BLaER1 treated with 17β-estradiol and CSF1 and Interleukin-3, amounts not matched to agents 10 nM and 100 nM (cell line): ENCODE data around the gene ZIC4.

Source experiments
- H3K27ac ChIP-seq, 11 experiments: shearing (Covaris generic); formaldehyde crosslinking; 2 replicates each; pipeline ENCODE4 v1.8.1; 2022
- H3K27me3 ChIP-seq, 11 experiments: shearing (Covaris generic); formaldehyde crosslinking; 2 replicates each; pipeline ENCODE4 v1.8.1; 2022
- H3K36me3 ChIP-seq, 11 experiments: shearing (Covaris generic); formaldehyde crosslinking; 2 replicates each; pipeline ENCODE4 v1.8.1; 2022
- H3K4me1 ChIP-seq, 10 experiments: shearing (Covaris generic); formaldehyde crosslinking; 2 replicates each; pipeline ENCODE4 v1.8.1; 2022
- H3K4me2 ChIP-seq, 11 experiments: shearing (Covaris generic); formaldehyde crosslinking; 2 replicates each; pipeline ENCODE4 v1.8.1; 2022
- H3K4me3 ChIP-seq, 10 experiments: shearing (Covaris generic); formaldehyde crosslinking; 2 replicates each; pipeline ENCODE4 v1.8.1; 2022
- H3K9ac ChIP-seq, 11 experiments: shearing (Covaris generic); formaldehyde crosslinking; 2 replicates each; pipeline ENCODE4 v1.8.1; 2022
- H3K9me3 ChIP-seq, 11 experiments: shearing (Covaris generic); formaldehyde crosslinking; replicated peaks in 1 of 11; 2 replicates each; pipeline ENCODE4 v1.8.1; 2022
- H4K20me1 ChIP-seq, 11 experiments: shearing (Covaris generic); formaldehyde crosslinking; 2 replicates each; pipeline ENCODE4 v1.8.1; 2022
- Cebpa-rat ChIP-seq, 11 experiments: shearing (Covaris generic); IDR thresholded peaks; 2 replicates each; pipeline ENCODE4 v1.8.1; 2022

The ZIC4 gene

DNA sequence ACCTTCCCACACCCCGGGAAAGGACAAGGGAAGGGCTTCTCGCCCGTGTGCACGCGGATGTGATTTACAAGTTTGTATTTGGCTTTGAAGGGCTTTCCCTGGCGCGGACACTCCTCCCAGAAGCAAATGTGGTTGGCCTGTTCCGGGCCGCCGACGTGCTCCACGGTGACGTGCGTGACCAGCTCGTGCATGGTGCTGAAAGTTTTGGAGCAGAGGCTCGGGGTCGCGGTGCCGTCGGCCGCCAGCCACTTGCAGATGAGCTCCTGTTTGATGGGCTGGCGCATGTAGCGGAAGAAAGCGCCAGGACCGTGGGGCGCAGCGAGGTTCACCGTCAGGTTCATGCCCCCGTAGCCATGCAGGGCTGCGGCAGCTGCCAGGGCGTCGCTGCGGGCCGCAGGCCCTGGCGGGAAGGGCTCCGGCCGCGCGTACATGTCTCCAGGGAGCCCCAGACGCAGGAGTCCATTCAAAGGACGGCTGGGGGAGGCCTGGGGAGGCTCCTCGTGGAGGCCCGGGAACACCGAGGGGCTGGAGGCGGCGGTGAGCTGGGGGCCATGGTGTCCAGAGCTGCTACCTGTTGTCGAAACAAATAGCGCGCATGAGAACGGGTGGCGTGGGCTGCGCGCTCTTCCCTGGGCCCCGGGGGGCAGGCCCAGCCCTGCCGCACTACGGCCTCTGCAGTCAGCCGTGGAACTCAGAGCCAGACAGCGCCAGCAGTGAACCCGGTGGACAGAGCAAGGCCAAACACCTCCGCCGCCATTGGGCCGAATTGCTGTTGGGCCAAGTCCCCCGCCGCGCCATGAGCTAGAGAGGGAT is 10.2 kb downstream of the ZIC4 start:
- TF ChIP-seq Cebpa-rat (IDR thresholded peaks at IDR 0.05) = no peak
- H3K27ac ChIP-seq = no peak overlapping the region
- no peaks in the 10 kb centered on the region for H4K20me1 ChIP-seq
- H3K27me3 ChIP-seq = peaks cover 1 to 43% (median 19%) of the 10 kb centered on the region in 11 experiments; a peak in 14 of 22 replicates
- no peak overlapping the region for H3K4me3 ChIP-seq
- no peak overlapping the region for H3K9ac ChIP-seq
- H3K36me3 ChIP-seq = no peaks in the 10 kb centered on the region
- H3K4me2 ChIP-seq = no peak overlapping the region
- no peaks in the 10 kb centered on the region for H3K4me1 ChIP-seq
- H3K9me3 ChIP-seq = peaks cover 68 to 79% (median 71%) of the 10 kb centered on the region in 11 experiments

DNA sequence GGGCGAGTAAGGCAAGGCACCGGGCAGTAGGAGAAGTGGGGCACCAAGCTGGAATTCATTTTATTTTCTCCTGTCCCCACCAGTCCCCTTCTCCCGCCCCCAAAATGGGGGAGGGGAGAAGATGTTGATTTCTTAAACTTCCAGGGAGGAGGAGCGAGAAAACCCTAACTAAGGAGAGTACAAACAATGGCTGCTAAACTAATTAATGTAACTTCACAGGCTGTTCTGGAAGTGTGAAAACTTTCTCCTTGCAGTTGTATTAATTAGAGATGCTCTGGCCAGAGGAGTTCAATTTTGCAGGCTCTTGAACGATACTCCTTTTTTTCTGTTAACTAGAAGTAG is 11.5 kb downstream of the ZIC4 start:
- no peak overlapping the region for H3K27ac ChIP-seq
- no peaks in the 10 kb centered on the region for H4K20me1 ChIP-seq
- H3K4me1 ChIP-seq = no peaks in the 10 kb centered on the region
- no peak overlapping the region for H3K4me2 ChIP-seq
- peaks cover 79 to 92% (median 83%) of the 10 kb centered on the region in 11 experiments for H3K9me3 ChIP-seq
- no peak overlapping the region for H3K9ac ChIP-seq
- no peak for TF ChIP-seq Cebpa-rat (IDR thresholded peaks at IDR 0.05)
- peaks cover 11 to 45% (median 27%) of the 10 kb centered on the region in 11 experiments for H3K27me3 ChIP-seq
- H3K36me3 ChIP-seq = no peaks in the 10 kb centered on the region
- no peak overlapping the region for H3K4me3 ChIP-seq

DNA sequence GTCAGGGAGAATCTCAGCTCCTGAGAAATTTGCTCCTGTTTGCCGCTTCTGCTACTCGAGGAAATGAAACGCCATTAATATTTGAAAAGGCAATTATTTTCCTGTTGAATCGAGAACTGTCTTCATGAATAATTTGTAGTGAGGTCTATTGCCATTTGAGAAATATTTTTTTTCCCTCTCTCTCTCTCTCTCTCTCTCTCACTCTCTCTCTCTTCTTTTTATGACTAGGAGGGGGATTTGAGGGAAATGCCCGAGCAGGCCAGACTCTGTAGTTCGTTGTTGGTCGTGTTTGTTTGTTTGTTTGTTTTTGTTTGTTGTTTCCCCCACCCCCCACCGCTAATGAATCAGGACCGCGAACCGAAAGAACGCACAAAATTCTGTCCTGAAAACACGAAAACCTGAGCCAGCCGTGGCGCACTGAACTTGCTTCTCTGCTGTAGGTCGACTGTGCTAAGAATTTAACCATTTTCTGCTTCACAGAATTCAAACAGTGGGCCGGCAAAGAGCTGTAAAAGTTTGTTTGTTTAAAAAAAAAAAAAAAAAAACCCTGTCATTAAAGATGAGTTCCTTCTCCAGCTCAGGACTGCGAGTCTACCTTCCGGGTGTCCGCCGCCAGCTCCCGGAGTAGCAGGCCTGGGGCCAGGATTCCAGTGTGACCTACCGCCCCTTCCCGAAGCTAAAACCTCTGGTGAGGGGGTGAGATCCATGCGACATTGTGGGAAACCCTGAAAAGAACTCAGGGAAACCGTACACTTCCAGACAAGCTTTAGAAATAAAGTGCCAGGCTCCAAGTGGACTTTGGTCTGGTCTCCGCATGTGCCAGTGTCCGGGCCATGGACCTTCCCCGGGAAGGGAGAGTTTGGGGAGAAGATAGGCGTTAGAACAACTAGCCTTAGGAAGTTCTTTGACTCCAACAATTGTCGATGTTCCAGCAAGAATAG is 12.1 kb downstream of the ZIC4 start:
- Histone ChIP-seq H3K4me3 (no peak overlapping the region), H3K9ac (no peak overlapping the region), H3K4me1 (no peaks in the 10 kb centered on the region), H4K20me1 (no peaks in the 10 kb centered on the region), H3K27me3 (peaks cover 17 to 52% (median 33%) of the 10 kb centered on the region in 11 experiments), H3K27ac (no peak overlapping the region), H3K9me3 (peaks cover 83 to 98% (median 89%) of the 10 kb centered on the region in 11 experiments), H3K36me3 (no peaks in the 10 kb centered on the region), H3K4me2 (no peak overlapping the region)
- no peak for TF ChIP-seq Cebpa-rat (IDR thresholded peaks at IDR 0.05)

DNA sequence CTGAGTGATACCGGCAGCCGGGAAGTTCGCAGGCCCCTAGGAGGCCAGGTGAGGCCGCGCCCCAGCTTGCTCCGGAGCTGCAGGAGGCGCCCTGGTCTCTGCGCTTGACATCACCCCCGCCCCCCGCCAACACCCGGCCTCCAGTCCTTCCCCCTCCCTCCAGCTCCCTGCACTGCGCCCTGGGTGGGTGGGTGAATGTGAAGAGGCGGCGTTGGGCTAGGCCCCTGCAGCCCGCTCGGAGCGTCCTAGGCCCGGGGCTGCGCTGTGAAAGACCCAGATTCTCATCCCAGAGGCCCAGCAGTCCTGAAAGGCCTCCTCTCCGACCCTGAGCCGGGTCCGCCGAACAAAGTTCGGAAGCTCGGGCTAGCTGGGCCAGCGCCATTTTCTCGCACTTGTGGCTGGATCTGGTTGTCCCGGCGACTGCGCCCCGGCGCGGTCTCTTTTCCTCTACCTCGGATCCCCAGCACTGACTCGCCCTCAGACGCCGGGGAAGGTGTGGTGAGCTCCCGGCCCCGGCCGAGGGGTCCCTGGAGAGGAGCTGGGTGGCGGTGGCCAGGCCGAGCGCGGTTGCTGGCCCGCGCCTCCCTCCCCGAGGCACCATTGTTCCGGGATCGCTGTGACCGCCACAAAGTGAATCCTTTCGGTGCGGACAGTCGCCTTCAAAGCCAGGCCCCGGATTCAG is 12.9 kb downstream of the ZIC4 start:
- H3K9me3 ChIP-seq = peaks cover 90 to 99% (median 96%) of the 10 kb centered on the region in 11 experiments
- no peak overlapping the region for H3K4me3 ChIP-seq
- no peaks in the 10 kb centered on the region for H3K36me3 ChIP-seq
- no peak overlapping the region for H3K27ac ChIP-seq
- no peak overlapping the region for H3K9ac ChIP-seq
- no peaks in the 10 kb centered on the region for H3K4me1 ChIP-seq
- no peak overlapping the region for H3K4me2 ChIP-seq
- H3K27me3 ChIP-seq = peaks cover 25 to 60% (median 41%) of the 10 kb centered on the region in 11 experiments
- no peaks in the 10 kb centered on the region for H4K20me1 ChIP-seq
- TF ChIP-seq Cebpa-rat (IDR thresholded peaks at IDR 0.05) = no peak

DNA sequence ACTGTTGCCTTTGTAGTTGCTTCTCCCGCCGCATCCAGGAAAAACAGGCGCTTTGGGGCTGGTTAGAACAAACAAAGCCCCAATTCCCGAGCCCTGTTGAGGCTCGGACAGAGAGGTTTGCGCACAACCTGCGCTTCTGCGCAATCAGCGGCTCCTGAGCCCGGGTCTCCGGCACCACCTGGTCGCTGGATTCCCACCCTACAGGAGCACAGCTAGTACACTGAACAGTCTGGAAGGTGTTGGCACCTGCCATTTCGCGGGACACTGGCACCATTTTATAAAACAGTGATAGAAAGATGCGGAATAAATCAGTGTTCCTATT is 13.8 kb downstream of the ZIC4 start:
- Histone ChIP-seq H4K20me1 (no peaks in the 10 kb centered on the region), H3K4me2 (no peak overlapping the region), H3K27ac (no peak overlapping the region), H3K4me1 (no peaks in the 10 kb centered on the region), H3K27me3 (peaks cover 33 to 63% (median 50%) of the 10 kb centered on the region in 11 experiments), H3K4me3 (no peak overlapping the region), H3K36me3 (no peaks in the 10 kb centered on the region), H3K9ac (no peak overlapping the region), H3K9me3 (peaks cover 90 to 99% (median 97%) of the 10 kb centered on the region in 11 experiments)
- no peak for TF ChIP-seq Cebpa-rat (IDR thresholded peaks at IDR 0.05)

DNA sequence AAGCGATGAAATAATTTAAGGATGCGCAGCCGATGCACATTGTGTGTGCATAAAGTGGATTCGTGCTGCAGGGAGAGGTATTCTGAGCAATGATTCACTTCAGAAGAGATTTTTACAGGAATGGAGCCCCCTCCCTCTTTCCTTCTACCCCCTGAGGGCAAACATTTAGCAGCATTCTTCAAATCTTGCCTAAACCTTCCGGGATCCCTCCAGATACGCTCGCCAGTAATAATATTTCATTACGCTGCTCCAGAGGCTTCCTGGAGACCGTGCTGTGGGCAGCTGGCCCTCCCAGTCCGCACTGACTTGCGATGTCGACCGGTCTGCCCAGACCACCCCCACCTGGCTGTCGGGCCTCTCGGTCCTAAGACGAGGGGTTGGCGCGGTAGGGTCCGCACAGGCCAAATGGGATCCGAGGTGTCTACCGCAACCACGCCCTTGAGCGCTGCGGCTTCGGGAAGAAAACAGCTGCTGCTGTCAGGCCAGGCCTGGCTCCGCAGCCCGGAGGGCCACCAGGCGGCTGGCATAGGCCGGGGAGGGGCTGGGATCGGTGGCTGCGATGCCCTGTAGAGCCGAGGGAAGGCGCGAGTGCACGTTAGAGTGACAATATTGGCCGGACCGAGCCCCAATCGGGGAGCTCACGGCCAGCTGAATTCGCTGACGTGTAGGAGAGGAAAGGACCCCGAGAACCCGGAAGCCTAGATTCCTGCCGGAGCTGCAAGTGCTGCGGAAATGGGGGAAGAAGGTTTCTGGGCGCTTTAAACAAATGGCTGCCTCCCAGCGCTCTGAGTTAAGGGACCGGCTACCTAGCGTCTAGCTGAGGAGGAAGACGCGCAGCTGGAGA is 14.3 kb downstream of the ZIC4 start:
- H3K36me3 ChIP-seq = no peaks in the 10 kb centered on the region
- H3K4me1 ChIP-seq = no peaks in the 10 kb centered on the region
- H3K4me3 ChIP-seq = no peak overlapping the region
- no peak overlapping the region for H3K27ac ChIP-seq
- H4K20me1 ChIP-seq = no peaks in the 10 kb centered on the region
- H3K27me3 ChIP-seq = peaks cover 39 to 69% (median 55%) of the 10 kb centered on the region in 11 experiments
- H3K9me3 ChIP-seq = peaks cover 92 to 96% (median 94%) of the 10 kb centered on the region in 11 experiments
- no peak overlapping the region for H3K4me2 ChIP-seq
- TF ChIP-seq Cebpa-rat (IDR thresholded peaks at IDR 0.05) = no peak
- no peak overlapping the region for H3K9ac ChIP-seq

DNA sequence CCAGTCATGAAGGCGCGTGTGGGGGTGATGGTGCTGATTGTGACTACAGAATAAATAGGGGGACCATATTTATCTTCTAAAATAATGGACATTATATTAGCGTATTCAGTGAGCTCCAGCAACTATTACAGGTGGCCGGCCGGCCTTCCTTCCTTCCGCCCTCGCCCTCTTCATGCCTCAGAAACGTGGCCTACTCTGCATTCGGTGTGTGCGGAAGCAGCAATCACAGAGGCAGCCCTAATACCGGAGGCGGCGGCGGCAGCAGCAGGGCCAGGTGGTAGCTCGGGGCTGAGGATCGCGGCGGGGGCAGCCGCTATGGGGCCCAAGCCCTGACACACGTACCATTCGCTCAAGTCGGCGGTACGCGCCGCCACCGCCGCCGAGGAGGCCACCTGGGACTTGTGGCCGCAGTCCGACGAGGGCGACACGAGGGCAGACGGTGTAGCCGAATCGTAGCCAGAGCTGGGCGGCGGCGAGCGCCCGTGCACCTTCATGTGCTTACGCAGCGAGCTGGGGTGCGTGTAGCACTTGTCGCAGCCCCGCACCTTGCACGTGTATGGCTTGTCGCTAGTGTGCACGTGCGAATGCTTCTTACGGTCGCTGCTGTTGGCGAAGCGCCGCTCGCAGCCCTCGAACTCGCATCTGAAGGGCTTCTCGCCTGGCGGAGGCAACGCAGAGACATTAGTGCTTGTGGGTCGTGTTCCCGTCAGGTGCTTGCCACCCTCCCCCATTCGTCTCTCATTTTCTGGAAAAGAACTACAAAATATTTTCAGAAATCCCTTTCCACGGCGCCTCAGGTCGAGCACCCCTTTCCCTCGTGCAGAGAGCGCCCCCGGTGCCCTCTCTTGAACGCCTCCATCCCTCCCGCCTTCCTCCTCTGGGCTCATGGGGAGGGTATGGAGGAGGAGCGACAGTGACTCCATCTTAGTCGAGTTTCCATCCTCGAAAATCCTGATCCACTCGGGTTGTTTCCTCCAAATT is 15.5 kb downstream of the ZIC4 start:
- Histone ChIP-seq H3K27ac (no peak overlapping the region), H3K9me3 (peaks cover 80 to 85% (median 83%) of the 10 kb centered on the region in 11 experiments), H3K9ac (no peak overlapping the region), H3K27me3 (peaks cover 46 to 80% (median 67%) of the 10 kb centered on the region in 11 experiments), H3K4me1 (no peaks in the 10 kb centered on the region), H3K4me2 (no peak overlapping the region), H3K4me3 (no peak overlapping the region), H3K36me3 (no peaks in the 10 kb centered on the region), H4K20me1 (no peaks in the 10 kb centered on the region)
- TF ChIP-seq Cebpa-rat (IDR thresholded peaks at IDR 0.05) = no peak

DNA sequence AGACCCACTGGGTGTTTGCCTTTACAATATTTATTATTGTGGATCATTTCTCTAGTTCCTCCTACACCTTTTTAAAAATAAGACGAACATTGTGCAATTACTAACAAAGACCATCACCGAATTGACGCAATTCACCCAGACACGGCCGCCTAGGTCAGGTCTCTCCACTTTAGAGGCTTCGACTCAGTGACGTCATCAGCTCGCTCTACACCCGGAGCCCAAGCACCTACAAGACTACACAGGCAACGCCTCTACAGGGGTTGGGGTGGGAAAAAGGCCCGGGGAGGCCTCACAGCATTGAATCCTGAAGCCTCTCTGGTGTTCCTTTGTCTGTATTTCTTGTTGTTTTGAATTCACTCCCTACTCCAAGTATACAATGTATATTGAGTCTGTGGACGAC is 16.6 kb downstream of the ZIC4 start:
- Histone ChIP-seq H4K20me1 (no peaks in the 10 kb centered on the region), H3K36me3 (no peaks in the 10 kb centered on the region), H3K27me3 (peaks cover 45 to 80% (median 70%) of the 10 kb centered on the region in 11 experiments), H3K4me2 (no peak overlapping the region), H3K9ac (no peak overlapping the region), H3K4me1 (no peaks in the 10 kb centered on the region), H3K9me3 (peaks cover 69 to 83% (median 74%) of the 10 kb centered on the region in 11 experiments), H3K4me3 (no peak overlapping the region), H3K27ac (no peak overlapping the region)
- TF ChIP-seq Cebpa-rat (IDR thresholded peaks at IDR 0.05) = no peak
